ENCODE results near the gene MED15.
A peak's percentile ranks its signal among the peaks of the same experiment; 100 is the strongest.

Gene MED15

DNA sequence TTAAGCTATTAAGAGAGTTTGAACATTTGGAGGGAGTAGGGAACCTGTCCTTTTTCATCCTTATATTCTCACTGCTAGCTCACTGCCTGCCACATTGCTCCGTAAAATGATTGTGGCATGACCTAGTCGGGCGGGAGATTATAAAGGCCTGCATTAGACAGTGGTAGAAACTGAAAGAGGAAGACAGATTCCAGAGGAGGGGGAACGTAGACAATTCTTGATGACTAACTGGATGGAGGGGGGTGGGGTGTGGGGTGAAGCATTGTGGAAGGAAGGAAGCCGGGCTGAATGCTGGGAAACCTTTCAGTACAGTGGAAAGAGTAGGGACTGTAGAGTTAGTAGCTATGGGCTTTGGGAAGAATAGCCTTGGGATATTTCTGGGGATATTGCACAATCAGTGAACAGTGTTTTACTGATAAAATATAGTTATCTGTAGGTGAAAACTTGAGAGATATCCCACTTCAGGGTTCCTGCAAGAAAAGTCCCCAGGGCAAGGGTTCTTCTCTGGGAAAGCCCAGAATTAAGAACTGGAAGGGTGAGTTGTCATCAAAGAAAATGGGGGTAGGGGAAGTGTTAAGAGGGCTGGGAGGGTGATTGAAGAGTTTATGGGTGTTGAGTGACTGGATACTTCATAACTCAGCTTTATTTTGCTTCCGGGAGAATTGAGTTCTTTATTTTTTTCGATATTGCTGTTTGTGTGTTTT lies 2.1 kb downstream of the MED15 start:
- DNase-seq (ENCODE audit: low read depth in 2 of 2): peak; percentile 43 to 54

DNA sequence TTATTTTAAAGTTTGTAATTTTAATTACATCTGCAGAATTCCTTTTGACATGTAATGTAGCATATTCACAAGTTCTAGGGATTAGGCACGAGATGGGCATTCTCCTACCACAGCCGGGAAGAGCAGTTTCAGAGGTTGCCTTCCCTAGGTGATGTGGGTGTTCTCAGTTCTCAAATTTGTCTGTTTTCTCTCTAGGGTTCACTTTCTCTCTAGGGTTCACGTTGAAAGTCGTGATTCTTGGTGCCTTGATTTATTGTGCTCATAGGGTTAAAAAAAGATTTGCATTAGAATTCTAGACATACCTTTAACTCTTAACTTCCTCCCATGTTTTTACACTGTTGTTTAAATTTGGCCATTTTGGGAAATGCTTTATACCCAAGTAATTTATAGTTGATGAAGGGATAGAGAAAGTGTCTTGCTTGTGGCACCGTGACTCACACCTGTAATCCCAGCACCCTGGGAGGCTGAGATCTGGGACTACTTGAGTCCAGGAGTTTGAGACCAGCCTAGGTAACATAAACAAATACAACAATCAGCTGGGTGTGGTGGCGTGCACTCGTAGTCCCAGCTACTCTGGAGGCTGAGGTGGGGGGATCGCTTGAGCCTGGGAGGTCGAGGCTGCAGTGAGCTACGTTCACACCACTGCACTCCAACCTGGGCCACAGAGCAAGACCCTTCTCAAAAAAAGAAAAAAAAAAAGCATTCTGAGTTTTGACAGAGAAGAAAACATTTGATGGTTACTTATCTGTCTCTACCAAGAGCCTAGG lies 3.6 kb downstream of the MED15 start:
- no peak for DNase-seq (ENCODE audit: low read depth in 2 of 2)

DNA sequence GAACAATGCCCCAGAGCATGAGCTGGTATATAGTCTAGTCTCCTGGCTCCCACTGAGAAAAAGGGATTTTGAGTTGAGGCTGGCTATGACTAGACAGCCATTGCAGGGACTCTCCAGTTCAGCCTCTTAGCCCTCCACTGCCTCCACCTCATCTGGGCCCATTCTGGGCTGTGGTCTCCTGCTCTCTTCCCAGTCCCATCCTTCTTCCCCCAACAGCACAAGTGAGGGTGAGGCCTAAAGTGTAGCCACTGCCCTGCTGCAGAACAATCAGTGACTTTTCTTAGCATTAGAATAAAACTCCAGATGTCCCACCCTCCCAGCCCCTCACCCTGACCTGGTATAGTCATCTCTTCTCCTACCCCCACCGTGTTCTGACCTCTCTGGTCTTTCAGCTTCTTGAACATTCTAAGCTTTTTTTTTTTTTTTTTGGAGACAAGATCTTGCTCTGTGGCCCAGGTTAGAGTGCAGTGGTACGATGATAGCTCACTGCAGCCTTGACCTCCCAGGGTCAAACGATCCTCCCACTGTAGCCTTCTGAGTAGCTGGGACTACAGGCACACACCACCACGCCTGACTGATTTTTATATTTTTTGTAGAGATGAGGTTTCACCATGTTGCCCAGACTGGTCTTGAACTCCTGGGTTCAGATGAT lies 4.3 kb downstream of the MED15 start:
- no peak for DNase-seq (ENCODE audit: low read depth in 2 of 2)

DNA sequence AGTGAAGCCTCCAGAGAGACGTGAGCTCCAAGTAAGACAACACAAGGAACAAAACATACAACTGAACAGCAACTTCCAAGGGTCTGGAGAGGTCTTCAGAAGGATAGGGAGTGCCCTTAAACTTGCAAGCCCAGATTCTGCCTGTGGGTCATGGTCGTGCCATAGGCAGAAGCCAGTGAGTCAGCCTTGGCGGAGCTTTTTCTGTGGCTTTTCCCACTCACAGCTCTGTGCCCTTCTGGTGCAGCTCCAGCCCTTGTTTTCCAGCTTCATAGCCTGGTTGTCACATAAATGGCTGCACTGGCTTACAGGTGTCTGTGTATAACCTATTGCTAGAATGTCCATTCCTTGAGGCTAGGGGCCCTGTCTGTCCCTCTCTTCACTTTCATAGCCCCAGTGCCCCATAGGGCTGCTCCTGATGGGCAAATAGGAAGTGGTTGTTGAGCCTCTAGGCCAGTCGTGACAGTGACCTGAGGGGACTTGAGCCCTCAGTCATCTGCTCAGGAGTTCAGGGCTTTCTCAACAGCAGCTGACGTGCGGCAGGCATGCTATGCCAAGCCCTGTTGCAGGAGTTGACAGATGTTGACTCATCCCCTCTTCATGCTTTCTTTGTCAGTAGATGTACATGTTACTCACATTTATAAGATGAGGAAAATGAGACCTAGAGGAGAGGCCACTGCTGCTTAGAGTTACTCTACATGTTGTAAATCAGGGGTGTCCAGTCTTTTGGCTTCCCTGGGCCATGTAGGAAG lies 7.4 kb downstream of the MED15 start:
- no peak for DNase-seq (ENCODE audit: low read depth in 2 of 2)

DNA sequence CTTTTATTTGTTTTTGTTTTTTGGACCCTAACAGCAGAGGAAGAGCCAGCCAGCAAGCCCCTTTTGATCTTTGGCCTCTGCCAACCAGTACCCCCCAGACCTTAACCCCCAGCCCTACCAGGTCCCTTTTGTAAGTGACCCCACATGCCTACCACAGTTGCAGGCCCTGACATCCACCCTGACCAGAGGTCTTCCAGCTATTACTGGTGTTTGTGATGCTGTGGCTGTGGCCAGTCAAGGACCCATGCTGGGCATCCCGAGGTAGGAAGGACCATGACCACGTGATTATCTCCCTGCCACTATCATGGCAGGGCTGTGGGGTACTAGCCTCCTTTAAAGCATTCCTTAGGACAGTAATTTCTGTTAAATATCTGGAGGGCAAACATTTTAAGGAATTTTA lies 9.0 kb downstream of the MED15 start:
- no peak for DNase-seq (ENCODE audit: low read depth in 2 of 2)

DNA sequence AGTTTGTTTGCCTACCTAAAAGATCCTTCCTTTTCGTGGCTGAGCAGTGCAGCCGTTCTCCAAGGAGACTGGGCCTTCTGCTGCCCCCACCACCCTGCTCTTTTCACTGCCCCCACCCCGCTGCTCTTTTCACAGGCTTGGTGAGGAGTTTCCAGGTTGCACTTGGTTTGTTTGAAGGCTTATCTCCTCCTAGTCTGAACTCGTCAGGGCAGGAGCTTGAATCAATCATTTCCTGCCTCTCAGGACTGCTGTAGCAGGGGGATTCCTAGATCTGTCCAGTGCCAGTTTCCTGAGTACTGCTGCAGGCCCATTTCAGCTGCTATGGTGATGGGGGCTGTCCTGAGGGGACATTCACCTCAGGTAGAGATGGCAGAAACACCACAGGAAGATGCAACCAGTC lies 10.0 kb downstream of the MED15 start:
- DNase-seq (ENCODE audit: low read depth in 2 of 2): no peak

DNA sequence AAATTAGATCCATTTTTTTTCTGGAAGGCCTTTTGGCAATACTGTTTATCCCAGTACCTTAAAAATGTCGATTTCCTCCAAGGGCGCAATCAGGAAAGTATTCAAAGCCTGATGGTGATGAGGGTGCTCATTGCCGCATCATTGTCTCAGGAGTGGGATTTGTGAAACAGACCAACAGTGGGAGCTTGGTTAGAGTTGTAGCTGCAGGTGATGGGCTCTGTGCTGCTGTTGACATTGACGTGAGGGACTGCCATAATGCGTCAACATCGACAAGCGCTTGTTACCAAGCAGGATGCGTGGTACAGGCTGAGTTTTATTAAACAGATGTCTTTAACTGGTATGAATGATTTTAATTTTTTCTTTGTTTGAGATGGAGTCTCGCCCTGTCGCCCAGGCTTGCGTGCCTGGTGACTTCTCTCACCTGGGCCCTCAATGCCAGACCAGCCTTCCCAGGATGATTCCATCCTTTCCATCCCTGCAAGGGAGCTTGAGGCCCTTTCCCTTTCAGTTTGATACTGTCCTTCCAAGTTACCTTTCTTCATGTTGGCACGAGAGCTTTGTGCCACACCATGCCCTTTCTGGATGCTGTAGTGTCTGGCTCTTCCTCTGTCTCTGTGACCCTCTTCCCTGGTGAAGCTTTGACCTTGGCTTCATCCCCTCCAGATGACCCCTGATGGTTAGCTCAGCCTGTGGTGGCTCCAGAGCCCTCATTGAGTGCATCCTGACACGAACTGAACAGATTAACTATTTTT lies 10.6 kb downstream of the MED15 start:
- no peak for DNase-seq (ENCODE audit: low read depth in 2 of 2)

DNA sequence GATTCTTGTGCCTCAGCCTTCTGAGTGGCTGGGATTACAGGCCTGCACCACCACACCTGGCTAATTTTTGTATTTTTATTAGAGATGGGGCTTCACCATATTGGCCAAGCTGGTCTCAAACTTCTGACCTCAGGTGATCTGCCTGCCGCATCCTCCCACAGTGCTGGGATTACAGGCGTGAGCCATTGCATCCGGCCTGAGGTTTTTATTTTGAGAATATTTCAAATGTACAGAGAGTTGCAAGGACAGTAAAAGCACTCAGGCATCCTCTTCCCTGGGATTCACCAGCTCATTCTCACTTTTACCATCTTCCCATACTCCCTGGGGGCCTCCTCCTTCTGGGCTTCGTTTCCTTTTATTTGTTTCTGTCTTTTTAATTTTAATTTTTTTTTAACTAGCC lies 12.1 kb downstream of the MED15 start:
- no peak for DNase-seq (ENCODE audit: low read depth in 2 of 2)

DNA sequence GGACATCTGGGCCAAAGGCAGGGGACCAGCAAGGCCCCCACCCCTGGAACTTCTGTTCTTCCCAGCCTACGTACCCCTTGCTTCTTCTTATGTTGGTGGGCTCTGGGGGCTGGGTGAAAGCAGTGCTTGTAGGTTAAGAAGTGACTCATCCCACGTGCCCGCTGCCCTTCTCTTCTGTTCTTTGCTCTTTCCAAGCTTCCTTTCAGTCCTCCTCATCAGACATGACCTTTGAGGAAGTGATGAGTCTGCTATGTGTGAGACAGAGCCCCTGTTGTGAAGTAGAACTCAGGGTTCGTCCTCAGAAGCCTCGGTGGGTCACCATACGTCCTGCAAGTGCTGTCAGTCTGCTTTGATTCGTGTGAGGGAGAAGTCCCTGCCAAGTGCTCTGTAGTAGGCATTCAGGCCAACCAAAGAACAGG lies 12.7 kb downstream of the MED15 start:
- DNase-seq (ENCODE audit: low read depth in 2 of 2): no peak

DNA sequence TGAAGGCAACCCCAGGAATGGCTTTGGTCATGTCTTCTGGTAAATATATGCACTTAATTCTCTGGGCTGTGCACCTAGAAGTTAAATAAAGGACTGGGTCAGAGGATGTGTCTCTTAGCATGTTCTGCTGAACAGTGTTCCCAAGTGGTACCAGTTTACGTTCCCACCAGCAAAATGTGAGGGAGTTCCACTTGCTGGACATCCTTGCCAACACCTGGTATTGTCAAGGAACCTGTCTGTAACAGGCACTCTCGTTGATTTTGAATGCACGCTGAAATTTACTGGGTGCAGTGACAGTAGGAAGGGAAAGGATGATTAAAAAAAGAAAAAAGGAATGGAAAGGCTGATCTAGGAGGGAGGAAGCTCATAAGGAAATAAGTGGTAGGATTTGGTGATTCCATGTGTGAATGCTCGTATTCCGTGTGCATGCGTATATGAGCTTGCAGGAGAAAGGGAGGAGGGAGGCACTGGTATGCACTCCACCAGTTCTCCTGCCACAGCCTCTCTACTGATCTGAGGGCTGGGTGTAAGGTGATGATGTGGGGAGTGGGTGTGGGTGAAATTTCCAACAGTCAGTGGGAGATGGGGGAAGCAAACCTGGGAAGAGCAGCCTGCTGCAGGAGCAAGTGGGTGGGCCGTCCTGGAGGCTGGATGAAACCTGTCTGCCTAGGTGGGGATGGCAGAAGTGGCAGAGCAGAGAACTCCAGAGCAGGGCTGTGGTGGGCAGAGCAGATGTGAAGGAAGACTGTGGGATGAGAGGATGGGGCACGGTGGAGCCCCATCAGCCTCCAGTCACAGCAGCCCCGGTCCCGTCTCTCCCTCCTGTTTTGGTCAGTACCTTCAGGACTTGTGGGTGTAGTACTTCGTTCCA lies 15.0 kb downstream of the MED15 start:
- no peak for DNase-seq (ENCODE audit: low read depth in 2 of 2)

DNA sequence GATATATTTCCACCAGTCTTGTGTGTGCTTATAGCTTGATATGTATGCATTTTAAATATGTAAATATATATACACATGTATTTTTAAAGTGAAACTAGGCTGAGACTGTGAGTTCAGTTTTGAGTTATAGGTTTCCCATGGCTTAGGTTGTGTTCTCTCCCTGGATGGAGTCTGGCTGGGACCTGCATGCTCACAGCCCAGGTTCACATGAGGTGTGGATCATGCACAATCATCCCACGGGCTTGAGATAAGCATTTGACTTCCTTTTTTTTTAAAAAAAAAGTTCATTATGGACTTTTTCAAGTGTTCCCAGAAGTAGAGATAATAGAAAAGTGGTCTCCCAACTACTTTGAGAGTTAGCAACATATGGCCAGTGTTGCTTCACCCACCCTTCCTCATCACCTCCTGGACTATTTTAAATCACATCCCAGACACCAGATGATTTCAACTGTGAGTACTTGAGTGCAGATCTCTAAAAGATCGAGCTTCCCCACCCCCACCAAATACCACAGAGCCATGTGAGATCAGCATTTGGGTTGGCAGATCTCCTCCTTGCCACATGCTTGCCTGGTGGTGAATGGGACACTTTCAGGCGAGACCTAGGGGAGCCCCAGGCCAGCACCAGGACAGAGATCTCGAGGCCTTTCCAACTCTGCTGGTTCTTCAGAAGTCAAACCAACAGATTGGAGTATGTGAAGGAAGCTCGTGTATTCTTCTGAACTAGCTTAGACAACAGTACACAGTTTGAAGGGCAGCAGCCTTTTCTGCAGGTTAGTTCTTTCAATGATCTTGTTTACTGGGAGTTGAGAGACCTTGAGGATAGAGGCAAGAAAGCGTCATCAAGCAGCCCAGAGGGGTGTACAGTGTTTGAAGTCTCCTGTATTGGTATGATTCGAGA lies 15.9 kb downstream of the MED15 start:
- DNase-seq (ENCODE audit: low read depth in 2 of 2): no peak

DNA sequence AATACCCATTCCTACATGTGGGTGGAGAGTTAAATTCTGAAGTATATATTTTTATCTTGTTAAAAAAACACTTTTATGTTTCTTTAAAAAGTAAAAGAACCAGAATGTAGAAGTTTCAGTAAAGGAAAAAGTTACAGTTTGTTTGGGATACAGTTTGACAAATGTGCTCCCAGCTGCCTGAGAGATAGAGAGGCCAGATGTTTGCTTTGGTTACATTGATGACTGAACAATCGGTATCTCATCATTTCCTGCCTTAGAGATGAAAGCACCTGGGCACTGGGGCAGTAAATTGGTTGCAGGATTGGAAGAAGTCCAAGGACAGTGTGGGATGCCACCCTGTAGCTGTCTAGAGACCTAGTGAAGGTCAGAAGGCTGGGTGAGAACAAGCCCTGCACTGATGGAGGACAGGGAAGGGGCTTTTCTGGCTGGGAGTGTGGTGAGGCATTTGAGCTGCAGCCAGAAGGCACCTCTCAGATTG lies 16.6 kb downstream of the MED15 start:
- no peak for DNase-seq (ENCODE audit: low read depth in 2 of 2)

DNA sequence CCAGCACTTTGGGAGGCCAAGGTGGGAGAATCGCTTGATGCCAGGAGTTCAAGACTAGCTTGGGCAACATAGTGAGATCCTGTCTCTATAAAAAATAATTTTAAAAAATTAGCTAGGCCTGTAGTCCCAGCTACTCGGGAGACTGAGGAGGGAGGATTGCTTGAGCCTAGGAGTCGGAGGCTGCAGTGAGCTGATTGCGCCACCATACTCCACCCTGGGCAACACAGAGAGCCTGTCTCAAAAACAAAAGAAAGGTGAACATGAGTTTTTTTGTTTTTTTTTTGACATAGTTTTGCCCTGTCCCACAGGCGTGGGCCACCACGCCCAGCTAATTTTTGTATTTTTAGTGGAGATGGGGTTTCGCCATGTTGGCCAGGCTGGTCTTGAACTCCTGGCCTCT lies 17.6 kb downstream of the MED15 start:
- no peak for DNase-seq (ENCODE audit: low read depth in 2 of 2)

DNA sequence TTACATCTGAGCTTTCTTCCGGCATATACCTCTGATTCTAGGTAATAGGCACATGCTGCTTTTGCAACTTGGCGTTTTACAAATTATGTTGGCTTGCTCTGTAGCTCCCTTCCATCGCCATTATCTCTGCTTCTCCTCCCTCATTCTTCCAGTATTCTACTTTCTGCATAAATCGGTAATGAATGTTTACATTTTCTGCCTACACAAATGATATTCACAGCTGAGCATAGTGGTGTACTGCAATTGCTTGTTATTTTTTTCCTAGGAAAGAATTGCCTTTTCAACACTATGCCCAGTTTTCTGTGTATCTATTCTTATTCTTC lies 18.9 kb downstream of the MED15 start:
- DNase-seq (ENCODE audit: low read depth in 2 of 2): no peak

DNA sequence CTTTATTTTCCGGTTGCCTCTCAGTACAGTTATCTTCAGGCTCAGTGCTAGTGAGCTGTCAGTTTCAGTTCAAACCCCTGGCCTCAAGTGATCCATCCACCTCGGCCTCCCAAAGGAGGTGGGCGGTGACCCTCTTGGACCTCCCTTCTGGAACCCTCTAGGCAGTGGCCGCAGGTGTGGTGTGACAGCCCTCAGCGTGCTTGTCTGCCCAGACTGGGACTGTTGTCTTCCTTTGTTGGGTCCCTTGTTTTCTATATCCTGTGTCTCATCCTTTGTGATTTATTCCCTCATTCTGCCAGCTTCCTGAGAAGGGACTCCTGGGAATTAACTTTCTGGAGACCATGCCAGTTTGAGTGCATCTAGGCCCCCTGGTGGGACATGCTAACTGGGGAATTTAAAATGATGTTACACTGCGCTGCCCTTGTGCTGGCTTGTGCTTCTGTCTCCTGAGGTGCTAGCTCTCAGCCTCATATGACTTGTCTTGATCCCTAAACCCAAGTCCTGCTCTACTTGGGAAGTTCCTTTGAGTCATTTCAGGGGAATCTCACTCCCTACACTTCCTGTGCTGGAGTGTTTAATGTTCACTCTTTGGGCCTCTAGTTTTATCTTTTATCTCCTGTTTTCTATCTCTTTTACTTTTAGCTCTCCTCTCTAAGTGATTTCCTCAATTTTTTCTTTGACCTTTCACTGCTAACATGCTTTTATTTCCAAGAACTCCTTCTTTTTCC lies 19.4 kb downstream of the MED15 start:
- DNase-seq (ENCODE audit: low read depth in 2 of 2): no peak

DNA sequence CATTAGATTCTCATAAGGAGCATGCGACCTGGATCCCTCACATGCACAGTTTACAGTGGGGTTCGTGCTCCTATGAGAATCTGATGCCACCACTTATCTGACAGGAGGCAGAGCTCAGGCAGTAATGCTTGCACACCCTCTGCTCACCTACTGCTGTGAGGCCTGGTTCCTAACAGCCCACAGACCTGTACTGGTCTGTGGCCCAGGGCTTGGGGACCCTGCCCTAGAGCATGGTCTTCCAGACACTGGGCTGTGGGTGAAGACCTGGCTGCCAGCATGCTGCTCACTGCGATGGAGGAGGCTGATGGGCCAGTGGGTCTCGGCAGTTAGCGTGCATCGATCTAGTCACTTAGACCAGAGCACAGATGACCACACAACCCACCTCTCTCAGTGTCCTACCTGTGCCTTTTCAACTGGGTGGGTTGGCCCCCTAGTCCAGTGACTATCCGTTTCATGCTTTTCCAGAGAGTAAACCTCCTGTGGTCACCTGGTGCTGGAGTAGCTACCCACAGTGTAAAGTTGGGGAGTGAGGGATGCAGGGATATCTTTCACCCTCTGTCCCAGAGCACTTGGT lies 21.1 kb downstream of the MED15 start:
- DNase-seq (ENCODE audit: low read depth in 2 of 2): no peak

DNA sequence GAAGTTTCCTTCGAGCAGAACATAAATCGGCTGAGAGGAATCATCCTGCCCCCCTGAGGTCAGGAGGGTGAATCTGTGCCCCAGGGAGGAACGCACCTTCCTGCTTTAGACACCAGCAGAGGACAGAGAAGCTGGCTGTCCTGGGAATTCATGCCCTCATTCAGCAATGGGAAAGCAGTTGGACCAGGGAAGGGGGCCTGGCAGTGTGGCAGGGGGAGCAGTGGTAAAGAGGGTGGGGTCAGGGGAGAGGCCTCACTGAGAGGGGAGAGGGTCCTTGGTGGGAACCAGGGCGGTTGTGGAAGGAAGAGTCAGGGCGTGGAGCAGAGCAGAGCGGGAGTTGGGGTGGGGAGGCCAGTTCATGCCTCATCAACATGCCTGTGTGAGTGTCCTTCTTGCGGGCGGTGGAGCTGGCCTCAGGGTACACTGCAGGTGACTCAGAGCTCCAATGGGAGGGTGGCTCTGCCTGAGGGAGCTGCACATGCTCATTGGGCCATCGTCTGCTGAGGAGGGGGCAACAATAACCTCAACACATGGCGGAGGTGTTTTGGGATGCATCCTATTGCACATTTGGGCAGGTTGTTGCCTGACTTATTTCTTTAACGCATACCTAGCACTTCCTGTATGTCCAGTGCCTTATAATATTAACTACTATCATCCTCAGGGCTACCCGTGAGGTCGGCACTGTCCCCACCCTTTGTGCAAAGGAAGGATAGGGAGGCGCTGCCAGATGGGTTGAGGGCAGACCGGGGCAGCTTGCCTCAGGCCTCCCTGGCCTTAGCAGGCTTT lies 23.2 kb downstream of the MED15 start:
- DNase-seq (ENCODE audit: low read depth in 2 of 2): no peak

DNA sequence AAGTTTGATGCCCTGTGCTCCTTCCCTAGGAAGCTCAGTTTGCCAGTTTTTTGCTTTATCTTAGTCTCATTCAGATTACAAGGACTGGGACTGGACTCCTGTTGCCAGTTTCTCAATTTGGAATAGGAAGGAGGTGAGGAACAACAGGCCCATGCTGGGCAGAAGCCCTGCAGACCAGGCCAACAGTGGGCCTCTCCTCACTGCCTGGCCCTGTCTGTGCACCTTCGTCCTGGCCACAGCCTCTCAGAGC lies 23.7 kb downstream of the MED15 start:
- no peak for DNase-seq (ENCODE audit: low read depth in 2 of 2)

All from activated CD4-positive, alpha-beta T cell treated with anti-CD3 and anti-CD28 coated beads for 24 hours (primary cell).